GM21423 (cell line): Measurements from ENCODE around the gene DPM1.
"Not testable (repeated sequence)": the region's sequence is repeated elsewhere in the genome, so short reads cannot be mapped to it uniquely, and the experiment has no call there.

Experiments
- ATAC-seq: cut with Tn5 transposase; IDR thresholded peaks from one replicate; pipeline ENCODE4 v1.9.1; 2021; ENCODE audit warnings: mild to moderate bottlenecking, moderate library complexity; ENCODE audit not compliant: unreplicated experiment

The DPM1 gene

GRCh38 chr20:50980071-50980681, 21.8 kb upstream of the DPM1 start:
- no peak for ATAC-seq

GRCh38 chr20:50978533-50978932, 20.2 kb upstream of the DPM1 start:
- not testable (repeated sequence) for ATAC-seq

- ATAC-seq, result no peak
Measured at GRCh38 chr20:50977066-50978021, 19.0 kb upstream of the DPM1 start.

- no peak for ATAC-seq
Measured at GRCh38 chr20:50975701-50976330, 17.5 kb upstream of the DPM1 start.

- ATAC-seq, result no peak
Measured at GRCh38 chr20:50969912-50970311, 11.6 kb upstream of the DPM1 start.

GRCh38 chr20:50969435-50969834, 11.1 kb upstream of the DPM1 start:
- no peak for ATAC-seq

GRCh38 chr20:50968289-50968688, 10.0 kb upstream of the DPM1 start:
- no peak for ATAC-seq

GRCh38 chr20:50967586-50967985, 9.3 kb upstream of the DPM1 start:
- no peak for ATAC-seq

GRCh38 chr20:50959543-50960126, 1.3 kb upstream of the DPM1 start:
- ATAC-seq, result no peak

- peak; percentile 78 for ATAC-seq
Measured at GRCh38 chr20:50958615-50959542, 547 bp upstream of the DPM1 start, which contains the start of gene MOCS3. Gene MOCS3 (plus strand): TSS chr20:50958818. CDS start chr20:50958843, 25 bp downstream.

- ATAC-seq, result no peak
Measured at GRCh38 chr20:50957276-50957675, 1.1 kb downstream of the DPM1 start.

- ATAC-seq, result no peak
Measured at GRCh38 chr20:50953821-50954220, 4.5 kb downstream of the DPM1 start.

GRCh38 chr20:50953196-50953595, 5.1 kb downstream of the DPM1 start:
- ATAC-seq, result no peak

- ATAC-seq, result no peak
Measured at GRCh38 chr20:50948132-50948785, 10.1 kb downstream of the DPM1 start.

GRCh38 chr20:50943069-50943468, 15.3 kb downstream of the DPM1 start:
- ATAC-seq, result no peak

- ATAC-seq, result no peak
Measured at GRCh38 chr20:50933589-50933988, 24.7 kb downstream of the DPM1 start.

- ATAC-seq, result no peak
Measured at GRCh38 chr20:50932691-50933280, 25.5 kb downstream of the DPM1 start.

GRCh38 chr20:50932016-50932485, 26.3 kb downstream of the DPM1 start:
- no peak for ATAC-seq
